OCI-LY3 (cell line): Measurements from ENCODE around the gene LGALS7B.

ENCODE experiments used
- H2AFZ ChIP-seq: fragments of 200-600, 300-600 bp; shearing (Covaris generic); 2 replicates; pipeline ENCODE4 v1.6.0; 2014; ENCODE audit warnings: antibody characterized with exemption, low read depth, low read length
- H3K27ac ChIP-seq: fragments of 200-600, 300-600 bp; sonication (generic); 2 replicates; pipeline ENCODE4 v1.5.1; 2014; ENCODE audit warnings: mild to moderate bottlenecking, low read length, moderate library complexity, mixed read lengths
- H3K27me3 ChIP-seq: fragments of 200-600, 300-600 bp; sonication (generic); 2 replicates; pipeline ENCODE4 v1.6.1; 2014; ENCODE audit warnings: low read depth, low read length, mixed read lengths
- H3K36me3 ChIP-seq: fragments of 200-600, 300-600 bp; sonication (generic); replicated peaks from 2 replicates; pipeline ENCODE3; 2014; ENCODE audit warnings: low read depth, low read length, mixed read lengths
- H3K4me1 ChIP-seq: fragments of 300-600, 200-600 bp; sonication (generic); 2 replicates; pipeline ENCODE4 v1.6.1; 2014; ENCODE audit warnings: low read length, mixed read lengths
- H3K4me2 ChIP-seq: fragments of 200-600, 300-600 bp; sonication (generic); 2 replicates; pipeline ENCODE4 v1.6.1; 2014; ENCODE audit warnings: low read length, mixed read lengths
- H3K4me3 ChIP-seq: fragments of 300-600, 200-600 bp; sonication (generic); 2 replicates; pipeline ENCODE4 v1.5.1; 2014; ENCODE audit warnings: antibody characterized with exemption, mild to moderate bottlenecking, low read length, moderate library complexity
- H3K79me2 ChIP-seq: fragments of 300-600, 200-600 bp; shearing (Covaris generic); 2 replicates; pipeline ENCODE4 v1.6.1; 2014; ENCODE audit warnings: mild to moderate bottlenecking, low read length, mixed read lengths
- H3K9ac ChIP-seq: fragments of 300-600, 200-600 bp; shearing (Covaris generic); 2 replicates; pipeline ENCODE4 v1.6.0; 2014; ENCODE audit warnings: mild to moderate bottlenecking, low read length, moderate library complexity
- H3K9me3 ChIP-seq: fragments of 200-600, 300-600 bp; shearing (Covaris generic); 2 replicates; pipeline ENCODE4 v1.6.1; 2014; ENCODE audit warnings: low read length, mixed read lengths; ENCODE audit not compliant: insufficient read depth
- H4K20me1 ChIP-seq: fragments of 200-600, 300-600 bp; sonication (generic); 2 replicates; pipeline ENCODE4 v1.6.1; 2016; ENCODE audit warnings: low read length, mixed read lengths; ENCODE audit not compliant: insufficient read depth
- EZH2phosphoT487 ChIP-seq: fragments of 200-600 bp; shearing (Covaris generic); IDR thresholded peaks from 2 replicates; pipeline ENCODE4 v1.6.1; 2018; ENCODE audit warnings: antibody characterized with exemption, mixed run types, low read depth
- TF ChIP-seq, protein P1 (sequence below): fragments of 200-600, 300-600 bp; sonication (generic); IDR thresholded peaks from 2 replicates; pipeline ENCODE4 v1.5.1; 2014; ENCODE audit warnings: antibody characterized with exemption, low read length, low read depth

Gene LGALS7B

DNA sequence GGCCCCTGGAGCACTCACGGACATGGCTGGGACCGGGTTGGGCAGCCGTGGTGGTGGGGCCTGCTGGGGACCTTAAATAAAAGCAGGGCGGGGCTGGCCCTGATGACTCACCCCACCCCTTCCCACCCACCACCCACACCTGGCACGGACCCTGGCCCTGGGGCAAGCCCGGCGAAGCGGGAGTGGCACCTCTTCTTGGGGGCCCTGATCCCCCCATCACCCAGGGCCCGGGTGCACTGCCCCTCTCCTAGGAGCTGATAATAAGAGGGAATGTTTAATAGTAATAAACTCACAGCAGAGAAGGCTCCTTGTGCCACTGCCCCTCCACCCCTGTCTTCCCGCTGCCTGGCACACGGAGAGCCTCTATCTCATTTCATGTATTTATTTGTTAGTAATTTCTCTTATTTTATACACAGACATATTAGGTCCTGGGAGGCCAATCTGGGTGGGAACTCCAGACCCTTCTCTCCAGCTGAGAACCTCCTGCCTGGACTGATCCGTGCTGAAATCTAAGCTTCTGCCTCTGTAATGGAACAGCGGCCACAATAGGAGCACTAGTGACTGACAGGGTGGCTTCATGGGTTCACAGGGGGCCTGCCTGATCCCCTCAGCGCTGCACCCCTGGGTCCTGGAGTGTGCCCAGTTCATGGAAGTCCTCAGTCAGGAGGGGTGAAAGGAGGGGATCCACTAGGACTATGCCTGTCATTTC, 15.4 kb upstream of the LGALS7B start, which contains the start of gene LGALS7:
TSS of gene LGALS7 (minus strand) at position 49 of the 709 bp plus-strand sequence. CDS start at position 24, 25 bp downstream.
- Histone ChIP-seq H3K9ac (no peak within 1 kb of the TSS), H3K4me2 (no peak within 1 kb of the TSS), H3K27me3 (peaks cover under 1% of the 10 kb centered on the region; the same call in 1 of the 2 replicates), H3K36me3 (no peaks in the 10 kb centered on the region), H3K9me3 (no peaks in the 10 kb centered on the region), H2AFZ (no peak within 1 kb of the TSS), H3K79me2 (no peaks in the 10 kb centered on the region), H3K4me3 (no peak within 1 kb of the TSS), H3K27ac (no peak within 1 kb of the TSS), H4K20me1 (no peaks in the 10 kb centered on the region), H3K4me1 (no peaks in the 10 kb centered on the region)
- TF ChIP-seq, protein P1, sequence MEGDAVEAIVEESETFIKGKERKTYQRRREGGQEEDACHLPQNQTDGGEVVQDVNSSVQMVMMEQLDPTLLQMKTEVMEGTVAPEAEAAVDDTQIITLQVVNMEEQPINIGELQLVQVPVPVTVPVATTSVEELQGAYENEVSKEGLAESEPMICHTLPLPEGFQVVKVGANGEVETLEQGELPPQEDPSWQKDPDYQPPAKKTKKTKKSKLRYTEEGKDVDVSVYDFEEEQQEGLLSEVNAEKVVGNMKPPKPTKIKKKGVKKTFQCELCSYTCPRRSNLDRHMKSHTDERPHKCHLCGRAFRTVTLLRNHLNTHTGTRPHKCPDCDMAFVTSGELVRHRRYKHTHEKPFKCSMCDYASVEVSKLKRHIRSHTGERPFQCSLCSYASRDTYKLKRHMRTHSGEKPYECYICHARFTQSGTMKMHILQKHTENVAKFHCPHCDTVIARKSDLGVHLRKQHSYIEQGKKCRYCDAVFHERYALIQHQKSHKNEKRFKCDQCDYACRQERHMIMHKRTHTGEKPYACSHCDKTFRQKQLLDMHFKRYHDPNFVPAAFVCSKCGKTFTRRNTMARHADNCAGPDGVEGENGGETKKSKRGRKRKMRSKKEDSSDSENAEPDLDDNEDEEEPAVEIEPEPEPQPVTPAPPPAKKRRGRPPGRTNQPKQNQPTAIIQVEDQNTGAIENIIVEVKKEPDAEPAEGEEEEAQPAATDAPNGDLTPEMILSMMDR = no peak
- no peak for TF ChIP-seq EZH2phosphoT487

DNA sequence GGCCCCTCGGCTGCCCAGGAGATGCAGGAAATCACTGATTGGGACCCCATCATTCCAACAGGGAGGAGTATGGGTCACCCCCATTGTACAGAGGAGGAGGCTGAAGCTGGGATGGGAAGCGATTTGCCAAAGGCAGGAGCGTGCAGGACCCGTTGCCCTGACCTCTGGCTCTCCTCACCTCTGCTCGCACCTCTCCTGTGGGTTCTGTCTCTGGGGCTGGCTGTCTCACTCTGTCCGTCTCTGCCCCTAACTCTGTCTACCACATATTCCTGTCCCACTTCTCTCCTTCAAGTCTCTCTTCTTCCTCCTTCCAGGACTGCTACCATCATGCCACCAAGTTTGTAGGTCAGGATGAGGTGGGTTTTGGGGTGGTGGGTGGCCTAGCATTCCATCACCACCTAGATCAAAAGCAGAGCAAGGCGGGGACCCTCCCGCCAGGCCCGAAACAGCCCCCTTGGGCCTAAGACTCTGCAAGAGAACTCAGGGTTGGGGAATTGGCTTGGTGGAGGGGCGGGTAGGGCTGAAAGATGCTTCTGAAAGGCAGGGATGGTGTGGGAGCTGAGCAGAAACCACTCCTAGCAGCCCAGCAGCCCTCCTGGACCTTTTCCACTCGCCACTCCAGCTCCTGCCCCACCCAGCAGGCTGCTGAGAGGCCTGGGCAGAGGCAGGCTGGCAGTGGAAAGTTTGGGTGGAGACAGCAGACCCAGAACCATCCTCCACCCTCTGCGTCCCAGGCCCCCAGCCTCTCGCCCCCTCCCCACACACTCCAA, 14.6 kb upstream of the LGALS7B start:
- Histone ChIP-seq H3K4me1 (no peaks in the 10 kb centered on the region), H2AFZ (no peak overlapping the region), H4K20me1 (no peaks in the 10 kb centered on the region), H3K9me3 (no peaks in the 10 kb centered on the region), H3K27ac (no peak overlapping the region), H3K4me3 (no peak overlapping the region), H3K4me2 (no peak overlapping the region), H3K9ac (no peak overlapping the region), H3K36me3 (no peaks in the 10 kb centered on the region), H3K79me2 (no peaks in the 10 kb centered on the region), H3K27me3 (peaks cover 4% of the 10 kb centered on the region; the same call in 1 of the 2 replicates)
- no peak for TF ChIP-seq EZH2phosphoT487
- TF ChIP-seq, protein P1 = no peak

DNA sequence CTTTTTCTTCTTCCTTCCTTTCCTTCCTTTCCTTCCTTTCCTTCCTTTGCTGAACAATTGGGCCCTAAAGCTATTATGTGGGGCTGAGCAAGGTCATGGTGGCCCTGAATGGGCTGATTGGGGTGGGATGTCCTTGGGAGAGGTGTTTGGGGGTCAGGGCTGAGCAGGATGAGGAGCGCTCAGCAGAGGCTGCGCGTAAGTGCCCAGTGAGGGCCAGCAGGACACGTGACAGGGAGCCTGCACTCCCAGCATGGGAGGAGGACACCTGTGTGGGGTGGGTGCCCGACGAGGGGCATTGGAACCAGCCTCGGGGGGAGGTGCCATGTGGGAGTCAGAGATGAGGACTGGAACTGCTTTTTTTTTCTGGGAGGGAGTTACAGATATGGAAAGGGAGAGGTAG, 10.3 kb upstream of the LGALS7B start:
- Histone ChIP-seq H3K27ac (no peak overlapping the region), H3K4me3 (no peak overlapping the region), H3K79me2 (no peaks in the 10 kb centered on the region), H3K9me3 (no peaks in the 10 kb centered on the region), H3K36me3 (no peaks in the 10 kb centered on the region), H3K9ac (no peak overlapping the region), H3K27me3 (peaks cover 20% of the 10 kb centered on the region), H3K4me1 (no peaks in the 10 kb centered on the region), H4K20me1 (no peaks in the 10 kb centered on the region), H2AFZ (no peak overlapping the region), H3K4me2 (no peak overlapping the region)
- TF ChIP-seq, protein P1 = no peak
- no peak for TF ChIP-seq EZH2phosphoT487

DNA sequence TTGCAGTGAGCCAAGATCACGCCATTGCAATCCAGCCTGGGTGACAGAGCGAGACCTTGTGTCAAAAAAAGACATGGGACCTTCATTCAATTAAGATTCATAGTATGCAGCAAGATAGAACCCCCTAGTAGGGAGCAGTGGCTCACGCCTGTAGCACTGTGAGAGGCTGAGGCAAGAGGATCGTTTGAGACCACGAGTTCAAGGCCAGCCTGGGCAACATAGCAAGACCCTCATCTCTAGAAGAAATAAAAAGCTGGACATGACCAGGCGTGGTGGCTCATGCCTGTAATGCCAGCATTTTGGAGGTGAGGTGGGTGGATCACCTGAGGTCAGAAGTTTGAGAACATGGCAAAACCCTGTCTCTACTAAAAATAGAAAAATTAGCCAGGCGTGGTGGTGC, 8.6 kb upstream of the LGALS7B start:
- Histone ChIP-seq H2AFZ (no peak overlapping the region), H3K36me3 (no peaks in the 10 kb centered on the region), H3K4me1 (no peaks in the 10 kb centered on the region), H3K79me2 (no peaks in the 10 kb centered on the region), H3K27ac (no peak overlapping the region), H3K27me3 (peaks cover 20% of the 10 kb centered on the region), H3K9ac (no peak overlapping the region), H3K9me3 (no peaks in the 10 kb centered on the region), H4K20me1 (no peaks in the 10 kb centered on the region), H3K4me2 (no peak overlapping the region), H3K4me3 (no peak overlapping the region)
- TF ChIP-seq, protein P1 = no peak
- TF ChIP-seq EZH2phosphoT487 = no peak
